Suprapubic skin (tissue), 4 donors: ENCODE results near the gene PGLYRP2.

Experiments
- CTCF ChIP-seq, 2 donors: fragments of 200-600 bp in 1 of 2; fragments of 450-650 bp in 1 of 2; sonication (generic) in 1 of 2; IDR thresholded peaks; one replicate each; pipeline ENCODE4 v1.5.1; 2016 to 2019; ENCODE audit warnings: antibody characterized with exemption in 2 of 2, mild to moderate bottlenecking in 1 of 2, moderate library complexity in 1 of 2
- EP300 ChIP-seq: sonication (generic); formaldehyde crosslinking; IDR thresholded peaks from one replicate; pipeline ENCODE4 v1.6.1; 2017; ENCODE audit warnings: antibody characterized with exemption
- POLR2A ChIP-seq, 2 donors: fragments of 450-650 bp; IDR thresholded peaks; one replicate each; pipeline ENCODE4 v1.6.1; 2017; ENCODE audit warnings: antibody characterized with exemption in 2 of 2, mild to moderate bottlenecking in 2 of 2, moderate library complexity in 2 of 2
- POLR2AphosphoS5 ChIP-seq, 3 donors: sonication (generic); formaldehyde crosslinking; IDR thresholded peaks; one replicate each; pipeline ENCODE4 v1.6.1; 2017; ENCODE audit warnings: antibody characterized with exemption in 3 of 3

GRCh38 chr19:15438124-15438496 is 41.2 kb downstream of the PGLYRP2 start:
- TF ChIP-seq CTCF (IDR thresholded peaks at IDR 0.05) (no peak), POLR2A (IDR thresholded peaks at IDR 0.05) (no peak), POLR2AphosphoS5 (IDR thresholded peaks at IDR 0.05) (no peak), EP300 (no peak)
